NCI-H1417 treated with DMSO at 0.1 percent for 48 hours (cell line): ENCODE results near the gene DUT.

ENCODE experiments used
- DNase-seq: peaks from one replicate; lab custom pipeline; 2025; lab: John Stamatoyannopoulos, UW

Gene DUT

GRCh38 chr15:48330105-48330785 lies 984 bp upstream of the DUT start:
- no peak for DNase-seq

GRCh38 chr15:48331796-48332641 lies 790 bp downstream of the DUT start:
- no peak for DNase-seq

- DNase-seq, result no peak
Measured at GRCh38 chr15:48332642-48333034, 1.4 kb downstream of the DUT start.

- DNase-seq, result no peak
Measured at GRCh38 chr15:48333540-48333939, 2.3 kb downstream of the DUT start.

GRCh38 chr15:48334260-48334659 lies 3.0 kb downstream of the DUT start:
- no peak for DNase-seq

GRCh38 chr15:48336940-48337339 lies 5.7 kb downstream of the DUT start:
- no peak for DNase-seq

- DNase-seq, result no peak
Measured at GRCh38 chr15:48337607-48338006, 6.4 kb downstream of the DUT start.

- no peak for DNase-seq
Measured at GRCh38 chr15:48340111-48340510, 8.9 kb downstream of the DUT start.

- no peak for DNase-seq
Measured at GRCh38 chr15:48343865-48344264, 12.6 kb downstream of the DUT start.

GRCh38 chr15:48345516-48345915 lies 14.3 kb downstream of the DUT start:
- DNase-seq, result no peak

GRCh38 chr15:48352474-48353072 lies 21.3 kb downstream of the DUT start:
- DNase-seq, result no peak

GRCh38 chr15:48354694-48355303 lies 23.6 kb downstream of the DUT start:
- DNase-seq, result no peak

- DNase-seq, result no peak
Measured at GRCh38 chr15:48355377-48355776, 24.1 kb downstream of the DUT start.

- DNase-seq, result no peak
Measured at GRCh38 chr15:48358229-48359152, 27.3 kb downstream of the DUT start.

GRCh38 chr15:48360841-48361240 lies 29.6 kb downstream of the DUT start:
- DNase-seq, result no peak

GRCh38 chr15:48361685-48362084 lies 30.5 kb downstream of the DUT start:
- DNase-seq, result no peak

GRCh38 chr15:48363474-48363873 lies 32.2 kb downstream of the DUT start:
- no peak for DNase-seq

GRCh38 chr15:48365575-48365974 lies 34.3 kb downstream of the DUT start:
- no peak for DNase-seq

- no peak for DNase-seq
Measured at GRCh38 chr15:48366584-48367312, 35.5 kb downstream of the DUT start.

GRCh38 chr15:48367483-48367882 lies 36.3 kb downstream of the DUT start:
- no peak for DNase-seq

- DNase-seq, result no peak
Measured at GRCh38 chr15:48370460-48370859, 39.2 kb downstream of the DUT start.
